ENCODE measurements around the gene CDH23. TPM values are rescaled to one million over a fixed set of nuclear protein-coding genes. Genes with fewer than 3 reads are reported as not detected.

Gene CDH23
- total RNA-seq, 4 donors from 2014 or later, result 2.9 to 16.1 (median 5.9) TPM

DNA sequence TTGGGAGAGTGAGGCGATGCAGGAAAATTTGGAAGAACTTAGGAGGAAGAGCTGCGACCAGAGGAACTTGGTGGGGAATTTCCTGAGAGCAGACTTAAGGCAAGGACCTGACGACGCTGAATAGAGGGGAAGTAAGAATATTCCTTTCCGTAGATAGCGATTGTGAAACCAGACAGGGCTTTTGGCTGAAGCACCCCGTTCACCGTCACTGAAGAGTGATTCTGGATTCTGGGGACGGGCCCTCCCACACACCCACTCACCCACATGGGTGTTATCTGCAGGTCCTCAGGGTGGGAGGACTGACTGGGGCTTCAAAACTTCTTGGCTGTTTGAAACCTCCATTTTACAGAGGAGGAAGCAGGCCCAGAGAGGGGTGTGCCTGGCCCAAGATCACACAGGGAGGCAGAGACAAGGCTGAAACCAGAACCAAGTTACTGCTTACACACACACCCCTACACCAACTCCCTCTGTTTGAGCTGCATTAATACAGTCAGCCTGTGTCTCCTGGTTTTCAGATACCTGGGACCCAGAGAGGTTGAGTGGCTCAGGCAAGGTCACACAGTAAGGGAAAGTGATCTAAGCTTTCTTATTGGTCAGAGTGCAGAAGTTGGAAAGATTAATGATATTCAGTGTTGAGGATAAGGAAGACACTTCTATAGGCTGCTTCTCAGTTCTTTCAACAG lies 37.2 kb upstream of the CDH23 start:
- Histone ChIP-seq H3K4me1 (no peaks in the 10 kb centered on the region), H3K4me3 (no peak overlapping the region), H3K27me3 (no peaks in the 10 kb centered on the region), H3K36me3 (no peaks in the 10 kb centered on the region), H3K27ac (peak overlapping the region in 1 of 4 donors; percentile 26), H3K9me3 (no peaks in the 10 kb centered on the region)
- TF ChIP-seq CTCF (IDR thresholded peaks at IDR 0.05), result no peak
- TF ChIP-seq POLR2A (IDR thresholded peaks at IDR 0.05), result no peak
- no peak for TF ChIP-seq EP300 (IDR thresholded peaks at IDR 0.05; ENCODE audit: low read depth)
- no peak for TF ChIP-seq POLR2AphosphoS5 (IDR thresholded peaks at IDR 0.05)
- in situ Hi-C loops (cut with MboI; ENCODE audit: low pct_ligation_motif_present in 1 of 4, low pct_unique_long_range_greater_than_20kb in 1 of 4, low sequenced_read_pairs in 3 of 4), result no loop called here
- 54 to 56% methylated on average over 6 to 9 of the region's 9 CpGs for WGBS, 2 donors (ENCODE audit: low coverage in 1 of 2)
- no peak for DNase-seq
- intact Hi-C loops (cut with DNase I; ENCODE audit: low total_unique reads), result no loop called here

DNA sequence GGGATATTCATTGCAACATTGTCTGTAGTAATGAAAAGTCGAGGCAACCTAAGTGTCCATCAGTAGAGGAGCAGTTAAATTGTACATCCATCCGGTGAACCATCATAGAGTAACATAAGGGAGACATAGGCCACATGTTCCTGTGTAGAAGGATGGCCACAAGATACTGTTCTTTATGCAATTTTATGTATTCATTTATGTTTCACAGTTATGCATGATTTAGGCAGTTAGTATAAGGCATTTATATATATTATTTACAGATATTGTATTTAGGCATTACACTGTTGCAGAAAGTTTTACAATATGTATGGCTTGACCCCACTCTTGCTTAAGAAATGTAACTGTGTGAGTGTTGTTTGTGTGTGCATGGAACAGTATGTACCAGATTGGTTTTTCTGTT lies 36.0 kb upstream of the CDH23 start:
- no peaks in the 10 kb centered on the region for H3K36me3 ChIP-seq
- intact Hi-C loops (cut with DNase I; ENCODE audit: low total_unique reads), result no loop called here
- 86 to 87% methylated on average over 2 of the region's 2 CpGs for WGBS, 2 donors (ENCODE audit: low coverage in 1 of 2)

DNA sequence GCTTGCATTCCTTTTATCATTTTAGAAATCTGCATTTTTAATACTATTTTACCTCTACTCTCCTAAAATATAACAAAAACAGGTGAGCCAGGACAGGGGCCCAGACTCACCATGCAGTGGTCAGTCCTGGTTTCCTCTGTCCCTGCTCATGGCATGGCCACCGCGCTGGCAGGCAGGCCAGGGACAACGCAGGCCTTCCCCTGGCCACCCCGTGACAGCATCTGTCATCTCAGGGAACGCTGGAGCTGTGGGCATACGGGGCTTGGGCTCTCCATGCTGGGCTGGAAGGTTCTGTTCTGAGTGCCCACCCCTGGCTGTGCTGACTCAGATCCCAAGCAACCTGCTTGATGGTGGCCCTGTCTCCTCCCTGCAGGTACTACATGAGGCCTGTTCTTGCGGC lies 35.1 kb upstream of the CDH23 start:
- intact Hi-C loops (cut with DNase I; ENCODE audit: low total_unique reads), result no loop called here
- Histone ChIP-seq H3K9me3 (no peaks in the 10 kb centered on the region), H3K27me3 (no peaks in the 10 kb centered on the region), H3K36me3 (no peaks in the 10 kb centered on the region), H3K4me3 (no peak overlapping the region), H3K4me1 (no peaks in the 10 kb centered on the region), H3K27ac (no peak overlapping the region)
- DNase-seq, result no peak
- in situ Hi-C loops (cut with MboI; ENCODE audit: low pct_ligation_motif_present in 1 of 4, low pct_unique_long_range_greater_than_20kb in 1 of 4, low sequenced_read_pairs in 3 of 4), result no loop called here
- 98 to 100% methylated on average over 4 to 7 of the region's 7 CpGs for WGBS, 2 donors (ENCODE audit: low coverage in 1 of 2)
- TF ChIP-seq EP300 (IDR thresholded peaks at IDR 0.05; ENCODE audit: low read depth), result no peak
- TF ChIP-seq POLR2A (IDR thresholded peaks at IDR 0.05), result no peak
- TF ChIP-seq CTCF (IDR thresholded peaks at IDR 0.05), result no peak
- TF ChIP-seq POLR2AphosphoS5 (IDR thresholded peaks at IDR 0.05), result no peak

More for the DNA sequence above, 36.0 kb upstream of the CDH23 start:
- Histone ChIP-seq H3K4me1 (no peaks in the 10 kb centered on the region), H3K4me3 (no peak overlapping the region), H3K27me3 (no peaks in the 10 kb centered on the region), H3K9me3 (no peaks in the 10 kb centered on the region), H3K27ac (no peak overlapping the region)
- in situ Hi-C loops (cut with MboI; ENCODE audit: low pct_ligation_motif_present in 1 of 4, low pct_unique_long_range_greater_than_20kb in 1 of 4, low sequenced_read_pairs in 3 of 4), result no loop called here
- TF ChIP-seq CTCF (IDR thresholded peaks at IDR 0.05) (no peak), POLR2AphosphoS5 (IDR thresholded peaks at IDR 0.05) (no peak), POLR2A (IDR thresholded peaks at IDR 0.05) (no peak), EP300 (IDR thresholded peaks at IDR 0.05; ENCODE audit: low read depth) (no peak)
- DNase-seq, result no peak

DNA sequence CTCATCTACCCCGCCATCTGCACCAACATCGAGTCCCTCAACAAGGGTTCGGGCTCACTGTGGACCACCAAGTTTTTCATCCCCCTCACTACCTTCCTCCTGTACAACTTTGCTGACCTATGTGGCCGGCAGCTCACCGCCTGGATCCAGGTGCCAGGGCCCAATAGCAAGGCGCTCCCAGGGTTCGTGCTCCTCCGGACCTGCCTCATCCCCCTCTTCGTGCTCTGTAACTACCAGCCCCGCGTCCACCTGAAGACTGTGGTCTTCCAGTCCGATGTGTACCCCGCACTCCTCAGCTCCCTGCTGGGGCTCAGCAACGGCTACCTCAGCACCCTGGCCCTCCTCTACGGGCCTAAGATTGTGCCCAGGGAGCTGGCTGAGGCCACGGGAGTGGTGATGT lies 34.6 kb upstream of the CDH23 start:
- no peak for DNase-seq
- TF ChIP-seq POLR2A (IDR thresholded peaks at IDR 0.05) (no peak), CTCF (IDR thresholded peaks at IDR 0.05) (no peak), EP300 (IDR thresholded peaks at IDR 0.05; ENCODE audit: low read depth) (no peak), POLR2AphosphoS5 (IDR thresholded peaks at IDR 0.05) (no peak)
- H3K4me3 ChIP-seq, result no peak overlapping the region
- in situ Hi-C loops (cut with MboI; ENCODE audit: low pct_ligation_motif_present in 1 of 4, low pct_unique_long_range_greater_than_20kb in 1 of 4, low sequenced_read_pairs in 3 of 4), result no loop called here
- no peaks in the 10 kb centered on the region for H3K9me3 ChIP-seq
- no peaks in the 10 kb centered on the region for H3K4me1 ChIP-seq
- intact Hi-C loops (cut with DNase I; ENCODE audit: low total_unique reads), result no loop called here
- no peaks in the 10 kb centered on the region for H3K27me3 ChIP-seq
- 94% methylated on average over 16 of the region's 16 CpGs; no CpG with 5 or more reads in 1 of the 2 donors for WGBS, 2 donors (ENCODE audit: low coverage in 1 of 2)
- H3K36me3 ChIP-seq, result no peaks in the 10 kb centered on the region
- H3K27ac ChIP-seq, result no peak overlapping the region

All from transverse colon (tissue), 4 donors.